HG02970 (cell line): ENCODE results near the gene RBPMS2.

Experiments used
- ATAC-seq: cut with Tn5 transposase; IDR thresholded peaks from one replicate; pipeline ENCODE4 v1.9.1; 2021; ENCODE audit warnings: mild to moderate bottlenecking, moderate library complexity, moderate number of reproducible peaks; ENCODE audit not compliant: unreplicated experiment, low FRiP score

RBPMS2 gene

DNA sequence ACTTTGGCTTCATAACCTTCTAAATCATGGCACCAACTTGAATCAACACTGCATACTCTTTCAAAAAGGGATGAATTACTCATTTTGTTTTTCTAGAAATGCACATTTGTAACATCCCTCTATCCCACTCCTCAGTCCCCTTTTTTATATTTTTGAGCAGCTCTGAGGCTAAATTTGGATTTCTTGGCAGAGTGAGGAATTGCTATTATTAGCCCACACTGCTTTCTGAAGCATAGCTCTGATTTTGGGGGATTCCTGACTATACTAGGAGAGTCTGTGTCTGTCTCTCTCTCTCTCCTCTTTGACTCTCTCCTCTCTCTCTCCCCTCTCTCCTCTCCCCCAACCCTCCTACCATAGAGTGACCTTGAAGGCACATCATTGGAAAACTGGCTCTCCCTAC is 76.6 kb downstream of the RBPMS2 start:
- no peak for ATAC-seq

- no peak for ATAC-seq
Measured at GRCh38 chr15:64697911-64698369, 77.4 kb downstream of the RBPMS2 start.

- ATAC-seq: no peak
Measured at GRCh38 chr15:64696481-64696880, 78.9 kb downstream of the RBPMS2 start.

DNA sequence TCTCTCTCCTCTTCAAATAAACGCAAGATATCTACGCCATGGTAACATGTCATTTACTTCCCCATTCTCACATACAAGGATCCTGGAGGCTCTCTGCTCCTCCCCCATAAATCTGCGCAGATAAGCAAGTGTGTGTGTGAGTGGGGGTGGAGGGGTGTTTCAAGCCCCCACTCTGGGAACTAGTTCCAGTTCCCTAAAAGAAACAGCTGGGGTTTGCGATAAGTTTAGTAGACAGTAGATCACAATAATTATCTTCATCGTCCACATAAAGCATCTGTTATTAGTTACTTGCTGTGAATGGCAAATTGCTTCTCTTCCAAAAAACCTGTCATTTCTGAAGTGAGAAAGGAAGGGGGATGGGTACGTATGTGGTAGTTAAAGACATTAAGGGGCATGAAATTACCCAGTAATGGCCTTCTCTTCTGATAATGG is 79.8 kb downstream of the RBPMS2 start:
- no peak for ATAC-seq

DNA sequence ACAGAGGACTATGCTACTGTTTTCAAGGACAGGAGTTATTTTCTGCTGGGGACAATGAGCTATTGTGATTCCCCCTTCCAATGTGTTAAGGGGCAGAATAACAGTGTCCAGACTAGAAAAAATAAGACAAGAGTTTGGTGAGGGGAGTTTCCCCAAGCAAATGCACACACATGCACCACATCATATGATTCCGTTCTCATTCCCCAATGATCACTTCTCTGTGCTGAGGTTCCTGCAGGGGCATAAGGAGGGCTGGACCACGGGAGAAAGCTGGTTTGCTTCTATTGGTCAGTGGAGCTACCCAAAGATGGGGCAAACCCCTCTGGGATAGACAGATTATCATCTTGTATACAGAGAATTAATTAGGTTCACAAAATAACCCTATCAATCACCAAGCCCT is 80.6 kb downstream of the RBPMS2 start:
- no peak for ATAC-seq

GRCh38 chr15:64693134-64693533 is 82.3 kb downstream of the RBPMS2 start:
- no peak for ATAC-seq

GRCh38 chr15:64691896-64692565 is 83.4 kb downstream of the RBPMS2 start:
- ATAC-seq: no peak

DNA sequence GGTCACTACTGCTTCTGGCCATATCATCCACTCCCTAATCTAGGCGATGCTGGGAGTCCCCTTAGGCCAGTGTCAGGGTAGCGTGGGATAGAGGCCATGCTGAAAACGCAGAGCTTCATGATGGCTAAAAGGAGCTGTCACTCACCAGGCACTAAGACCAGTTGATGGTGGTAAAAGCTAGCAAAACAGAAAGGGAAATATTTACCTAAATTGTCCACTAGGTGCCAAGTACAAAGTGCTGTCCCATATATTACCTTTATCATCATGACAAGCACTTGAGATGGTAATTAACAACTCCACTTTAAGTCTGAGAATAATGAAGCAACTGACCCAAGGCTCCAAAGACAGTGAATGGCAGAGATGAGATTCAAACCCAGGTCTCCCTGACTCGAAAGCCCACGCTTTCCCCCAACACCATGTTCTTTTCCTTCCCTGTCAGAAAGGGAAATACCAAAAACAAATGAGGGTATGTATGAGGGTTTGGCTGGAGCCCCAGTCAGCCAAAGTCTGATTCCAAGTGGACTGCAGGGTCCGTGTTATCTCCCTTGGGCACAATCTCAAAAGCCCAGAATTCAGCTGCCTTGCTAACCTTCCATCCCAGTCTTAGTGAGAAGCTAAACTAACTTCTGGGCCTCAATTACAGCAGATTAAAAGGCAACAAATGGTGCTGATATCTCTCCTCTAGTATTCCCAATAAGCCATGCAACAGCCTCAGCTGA is 84.7 kb downstream of the RBPMS2 start:
- no peak for ATAC-seq

GRCh38 chr15:64690008-64690407 is 85.4 kb downstream of the RBPMS2 start:
- ATAC-seq: no peak
